ENCODE measurements around the gene ZEB2.

- TF ChIP-seq ZNF597 (CRISPR knock-in tag; IDR thresholded peaks at IDR 0.05) (no peak), CTCF (CRISPR knock-in tag; IDR thresholded peaks at IDR 0.05) (no peak), POLR2A (IDR thresholded peaks at IDR 0.05; ENCODE audit: insufficient read depth in 1 of 2, low read depth in 2 of 2, low read length in 2 of 2) (no peak), SMC3 (IDR thresholded peaks at IDR 0.05; ENCODE audit: low read length) (no peak)
- TF ChIP-seq, protein P1, sequence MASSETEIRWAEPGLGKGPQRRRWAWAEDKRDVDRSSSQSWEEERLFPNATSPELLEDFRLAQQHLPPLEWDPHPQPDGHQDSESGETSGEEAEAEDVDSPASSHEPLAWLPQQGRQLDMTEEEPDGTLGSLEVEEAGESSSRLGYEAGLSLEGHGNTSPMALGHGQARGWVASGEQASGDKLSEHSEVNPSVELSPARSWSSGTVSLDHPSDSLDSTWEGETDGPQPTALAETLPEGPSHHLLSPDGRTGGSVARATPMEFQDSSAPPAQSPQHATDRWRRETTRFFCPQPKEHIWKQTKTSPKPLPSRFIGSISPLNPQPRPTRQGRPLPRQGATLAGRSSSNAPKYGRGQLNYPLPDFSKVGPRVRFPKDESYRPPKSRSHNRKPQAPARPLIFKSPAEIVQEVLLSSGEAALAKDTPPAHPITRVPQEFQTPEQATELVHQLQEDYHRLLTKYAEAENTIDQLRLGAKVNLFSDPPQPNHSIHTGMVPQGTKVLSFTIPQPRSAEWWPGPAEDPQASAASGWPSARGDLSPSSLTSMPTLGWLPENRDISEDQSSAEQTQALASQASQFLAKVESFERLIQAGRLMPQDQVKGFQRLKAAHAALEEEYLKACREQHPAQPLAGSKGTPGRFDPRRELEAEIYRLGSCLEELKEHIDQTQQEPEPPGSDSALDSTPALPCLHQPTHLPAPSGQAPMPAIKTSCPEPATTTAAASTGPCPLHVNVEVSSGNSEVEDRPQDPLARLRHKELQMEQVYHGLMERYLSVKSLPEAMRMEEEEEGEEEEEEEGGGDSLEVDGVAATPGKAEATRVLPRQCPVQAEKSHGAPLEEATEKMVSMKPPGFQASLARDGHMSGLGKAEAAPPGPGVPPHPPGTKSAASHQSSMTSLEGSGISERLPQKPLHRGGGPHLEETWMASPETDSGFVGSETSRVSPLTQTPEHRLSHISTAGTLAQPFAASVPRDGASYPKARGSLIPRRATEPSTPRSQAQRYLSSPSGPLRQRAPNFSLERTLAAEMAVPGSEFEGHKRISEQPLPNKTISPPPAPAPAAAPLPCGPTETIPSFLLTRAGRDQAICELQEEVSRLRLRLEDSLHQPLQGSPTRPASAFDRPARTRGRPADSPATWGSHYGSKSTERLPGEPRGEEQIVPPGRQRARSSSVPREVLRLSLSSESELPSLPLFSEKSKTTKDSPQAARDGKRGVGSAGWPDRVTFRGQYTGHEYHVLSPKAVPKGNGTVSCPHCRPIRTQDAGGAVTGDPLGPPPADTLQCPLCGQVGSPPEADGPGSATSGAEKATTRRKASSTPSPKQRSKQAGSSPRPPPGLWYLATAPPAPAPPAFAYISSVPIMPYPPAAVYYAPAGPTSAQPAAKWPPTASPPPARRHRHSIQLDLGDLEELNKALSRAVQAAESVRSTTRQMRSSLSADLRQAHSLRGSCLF (CRISPR knock-in tag; IDR thresholded peaks at IDR 0.05; ENCODE audit: borderline replicate concordance), result no peak
These were observed 180.9 kb downstream of the ZEB2 start for GRCh38 chr2:144339048-144339447.

All from HepG2 (cell line).